CD4-positive, alpha-beta T cell treated with Interleukin-6 at 100 ng/mL for 8 hours (primary cell): ENCODE results near the gene KCNJ6.
A peak's percentile ranks its signal among the peaks of the same experiment; 100 is the strongest.

ENCODE experiments used
- DNase-seq: peaks from one replicate; pipeline ENCODE4 v3.0.0-alpha.2; 2020; ENCODE audit warnings: mixed read lengths, low spot score

The KCNJ6 gene

DNA sequence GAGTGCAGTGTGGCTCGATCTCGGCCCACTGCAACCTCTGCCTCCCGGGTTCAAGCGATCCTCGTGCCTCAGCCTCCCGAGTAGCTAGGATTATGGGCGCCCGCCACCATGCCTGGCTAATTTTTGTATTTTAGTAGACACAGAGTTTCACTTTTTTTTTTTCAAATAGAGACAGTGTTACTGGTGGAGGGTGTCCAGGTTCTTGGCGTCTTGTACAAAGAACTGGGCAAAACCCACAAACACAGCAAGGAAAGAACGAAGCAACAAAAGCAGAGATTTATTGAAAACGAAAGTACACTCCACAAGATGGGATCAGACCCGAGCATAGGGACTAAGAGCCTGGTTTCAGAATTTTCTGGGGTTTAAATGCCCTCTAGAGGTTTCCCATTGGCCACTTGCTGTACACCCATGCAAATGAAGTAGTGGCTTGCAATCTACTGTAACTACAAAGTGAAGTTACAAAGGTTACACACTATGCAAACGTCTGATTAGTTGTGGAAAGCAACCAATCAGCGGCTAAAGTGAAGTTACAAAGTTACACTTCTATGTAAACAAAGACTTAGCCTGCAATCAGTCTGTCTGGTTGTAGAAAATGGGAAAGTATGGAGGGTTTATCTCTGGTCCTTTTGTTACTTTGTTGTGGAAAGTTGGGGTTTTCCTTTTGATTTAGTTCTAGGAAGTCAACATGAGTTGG is 350.6 kb downstream of the KCNJ6 start:
- no peak for DNase-seq

DNA sequence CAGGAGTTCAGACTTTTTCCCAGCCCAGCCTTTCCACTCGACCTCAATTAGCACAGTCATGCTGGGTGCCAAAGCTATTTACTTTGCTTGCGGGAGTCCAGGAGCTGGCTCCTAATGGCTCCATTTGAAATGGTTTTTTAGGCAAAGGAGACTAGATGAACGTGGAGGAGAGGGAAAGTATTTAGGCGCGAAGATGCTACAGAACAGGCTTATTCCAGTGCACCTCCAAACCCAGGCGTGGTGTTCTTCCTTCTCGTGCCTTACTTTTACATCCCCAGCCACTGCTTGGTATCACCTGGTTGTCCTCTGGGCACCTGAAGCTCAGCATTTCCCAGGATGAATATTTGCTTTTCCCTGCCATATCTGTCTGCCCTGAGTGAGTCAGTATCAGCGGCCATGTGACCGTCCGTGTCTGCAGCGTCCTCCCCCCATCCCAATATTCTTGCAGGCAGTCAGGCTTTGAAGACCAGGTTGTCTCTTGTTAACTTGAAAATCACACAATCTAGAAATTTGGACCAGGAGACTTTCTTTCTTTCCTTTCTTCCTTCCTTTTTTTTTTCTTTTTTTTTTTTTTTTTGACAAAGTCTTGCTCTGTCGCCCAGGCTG is 351.2 kb downstream of the KCNJ6 start:
- no peak for DNase-seq

- DNase-seq: peak; percentile 87
Measured at GRCh38 chr21:37564341-37564923, 351.8 kb downstream of the KCNJ6 start.

DNA sequence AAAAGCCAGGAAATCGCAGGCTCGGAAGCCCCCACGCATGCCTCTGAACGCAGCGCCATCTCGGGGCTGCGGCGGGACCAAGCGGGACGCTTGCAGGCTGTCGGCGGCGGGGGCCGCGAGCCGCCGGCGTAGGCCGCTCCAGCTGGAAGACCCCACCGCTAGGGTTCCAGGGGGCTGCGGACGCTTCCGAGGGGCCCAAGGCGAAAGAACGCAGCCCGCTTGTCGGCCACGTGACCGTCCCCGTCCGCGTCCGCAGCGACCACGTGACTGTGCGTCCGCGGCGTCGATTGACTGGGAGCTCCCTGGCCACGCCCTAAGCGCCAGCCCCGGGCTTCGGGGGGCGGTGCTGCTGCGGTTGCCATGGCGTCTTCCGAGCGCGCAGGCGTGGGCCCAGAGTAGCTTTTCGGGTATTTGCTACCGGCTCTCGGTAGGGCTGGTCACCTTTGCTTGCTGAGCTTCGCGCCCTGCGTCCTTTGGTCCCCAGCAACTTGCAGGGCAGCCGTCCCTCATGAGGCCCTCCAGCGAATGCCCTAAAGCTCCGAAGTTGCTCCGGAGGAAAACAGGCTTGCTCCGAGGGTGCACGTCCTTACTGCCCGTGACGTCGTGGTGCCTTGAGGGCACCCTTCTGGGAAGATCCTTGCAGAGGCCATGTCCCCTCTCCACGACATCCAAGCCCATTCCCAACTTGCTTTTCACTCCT is 352.5 kb downstream of the KCNJ6 start:
- peak; percentile 93 for DNase-seq

DNA sequence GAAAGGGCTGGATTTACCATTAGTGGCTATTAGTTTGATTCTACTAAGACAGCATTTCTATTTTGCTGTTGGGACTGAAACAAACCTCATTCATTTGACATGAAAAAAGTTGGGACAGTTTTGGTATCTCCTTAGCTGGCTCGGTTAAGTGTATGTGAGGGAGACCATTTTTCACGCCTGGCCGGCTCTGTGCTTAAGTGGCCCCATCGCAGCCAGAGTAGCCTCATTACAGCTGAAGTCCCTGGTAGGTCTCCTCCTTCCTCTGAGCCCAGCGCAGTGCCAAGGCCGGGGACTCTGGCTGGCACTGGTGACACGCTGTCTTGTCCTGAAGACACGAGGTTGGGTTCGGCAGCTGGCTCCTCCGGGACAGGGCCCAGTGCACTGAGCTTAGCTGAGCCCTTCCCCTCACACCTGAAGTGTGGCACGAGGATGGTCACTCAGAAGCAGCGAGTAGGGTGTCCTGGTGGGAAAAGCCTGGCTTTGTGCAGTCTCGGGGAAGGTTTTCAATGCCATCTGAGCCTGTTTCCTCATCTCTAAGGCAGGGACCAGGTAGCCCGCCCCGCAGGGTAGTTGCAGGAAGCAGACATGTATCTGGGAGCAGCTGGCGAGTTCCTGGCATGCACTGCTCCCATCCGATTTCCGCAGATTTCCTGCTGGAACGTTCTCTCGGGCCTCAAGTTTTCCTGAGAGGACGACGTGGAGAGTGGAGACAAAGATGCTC is 353.2 kb downstream of the KCNJ6 start:
- no peak for DNase-seq

- DNase-seq: no peak
Measured at GRCh38 chr21:37561941-37562919, 354.0 kb downstream of the KCNJ6 start.

DNA sequence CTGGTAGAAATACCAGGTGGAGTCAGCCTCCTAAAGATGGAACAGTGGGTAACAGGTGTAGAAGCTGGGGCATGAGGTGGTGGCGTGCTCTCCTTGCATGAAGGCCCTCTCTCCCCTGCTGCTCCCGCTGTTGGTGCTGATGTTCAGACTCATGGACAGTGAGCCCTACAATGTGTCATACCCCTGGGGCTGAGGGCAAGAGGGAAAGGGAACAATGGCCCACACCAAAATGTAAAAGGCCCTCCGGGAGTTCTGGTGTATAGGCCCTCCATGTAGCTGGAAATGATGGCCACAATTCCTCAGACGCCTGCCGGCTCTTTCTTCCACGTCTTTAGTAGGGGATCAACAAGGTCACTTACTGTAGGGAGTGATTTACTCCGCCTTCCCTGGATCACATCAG is 354.8 kb downstream of the KCNJ6 start:
- no peak for DNase-seq

GRCh38 chr21:37560385-37560784 is 355.9 kb downstream of the KCNJ6 start:
- no peak for DNase-seq

DNA sequence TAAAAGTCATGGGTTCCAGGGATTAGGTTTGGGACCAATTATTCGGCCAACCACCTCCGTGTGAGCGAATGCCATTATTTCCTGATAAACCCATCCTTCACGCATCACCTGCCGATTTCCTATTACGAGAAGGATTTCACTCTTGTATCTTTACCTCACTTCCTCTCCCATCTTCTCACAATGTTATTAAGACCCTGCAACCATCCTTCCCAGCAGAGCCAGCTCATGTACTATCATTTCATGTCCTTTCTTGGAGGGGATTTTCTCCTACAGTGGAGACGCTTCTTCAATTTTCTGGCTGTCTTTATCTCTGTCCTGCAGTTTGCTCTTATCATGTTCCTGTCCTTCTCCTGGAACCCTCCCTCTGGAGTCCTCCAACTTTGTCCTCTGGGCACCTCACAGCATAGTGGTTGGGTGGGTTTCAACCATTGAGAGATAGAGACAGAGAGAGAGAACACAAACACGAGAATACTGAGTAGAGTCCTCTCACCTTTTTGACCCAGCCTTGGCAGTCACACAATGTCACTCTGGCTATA is 357.5 kb downstream of the KCNJ6 start:
- no peak for DNase-seq
